Measurements from ENCODE around the gene GNA14. TPM values are rescaled to one million over a fixed set of nuclear protein-coding genes. Genes with fewer than 3 reads are reported as not detected.

The GNA14 gene
- total RNA-seq, 1 donor from 2014 or later = 11.0 TPM

DNA sequence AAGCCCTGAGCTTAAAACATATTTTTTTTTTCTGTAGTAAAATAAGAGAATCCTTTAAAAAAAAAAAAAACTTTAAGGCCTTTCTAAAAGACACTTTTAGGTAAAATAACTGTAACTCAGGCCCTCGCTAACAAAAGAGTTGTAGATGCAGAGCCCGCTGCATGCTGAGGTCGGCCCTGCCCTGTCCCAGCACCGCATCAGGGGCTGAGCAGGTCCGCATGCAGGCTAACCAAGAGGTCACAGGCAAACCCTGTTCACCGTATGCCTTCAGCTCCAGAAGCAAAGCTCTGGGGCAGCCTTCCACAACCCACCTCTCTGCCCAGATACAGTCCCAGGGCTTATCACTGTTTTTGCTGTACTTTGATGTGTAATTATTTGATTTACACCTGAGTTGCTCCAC lies 216.1 kb downstream of the GNA14 start:
- Histone ChIP-seq H3K9me3 (no peaks in the 10 kb centered on the region), H3K27ac (no peak overlapping the region), H3K4me1 (peaks cover 7% of the 10 kb centered on the region), H3K27me3 (no peaks in the 10 kb centered on the region), H3K36me3 (no peaks in the 10 kb centered on the region), H3K4me3 (no peak overlapping the region)
- intact Hi-C loops (cut with DNase I) = loop anchor here (5.0 to 10.0 kb wide), 2 partner anchors 320 to 603 kb away; partner anchors contain the start of gene GNAQ
- TF ChIP-seq POLR2AphosphoS5 (IDR thresholded peaks at IDR 0.05; ENCODE audit: insufficient read depth in 1 of 2, low read depth in 1 of 2) = no peak
- TF ChIP-seq POLR2A (IDR thresholded peaks at IDR 0.05) = no peak
- TF ChIP-seq, protein P1, sequence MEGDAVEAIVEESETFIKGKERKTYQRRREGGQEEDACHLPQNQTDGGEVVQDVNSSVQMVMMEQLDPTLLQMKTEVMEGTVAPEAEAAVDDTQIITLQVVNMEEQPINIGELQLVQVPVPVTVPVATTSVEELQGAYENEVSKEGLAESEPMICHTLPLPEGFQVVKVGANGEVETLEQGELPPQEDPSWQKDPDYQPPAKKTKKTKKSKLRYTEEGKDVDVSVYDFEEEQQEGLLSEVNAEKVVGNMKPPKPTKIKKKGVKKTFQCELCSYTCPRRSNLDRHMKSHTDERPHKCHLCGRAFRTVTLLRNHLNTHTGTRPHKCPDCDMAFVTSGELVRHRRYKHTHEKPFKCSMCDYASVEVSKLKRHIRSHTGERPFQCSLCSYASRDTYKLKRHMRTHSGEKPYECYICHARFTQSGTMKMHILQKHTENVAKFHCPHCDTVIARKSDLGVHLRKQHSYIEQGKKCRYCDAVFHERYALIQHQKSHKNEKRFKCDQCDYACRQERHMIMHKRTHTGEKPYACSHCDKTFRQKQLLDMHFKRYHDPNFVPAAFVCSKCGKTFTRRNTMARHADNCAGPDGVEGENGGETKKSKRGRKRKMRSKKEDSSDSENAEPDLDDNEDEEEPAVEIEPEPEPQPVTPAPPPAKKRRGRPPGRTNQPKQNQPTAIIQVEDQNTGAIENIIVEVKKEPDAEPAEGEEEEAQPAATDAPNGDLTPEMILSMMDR (IDR thresholded peaks at IDR 0.05) = no peak
- DNase-seq (ENCODE audit: extremely low spot score in 2 of 2) = no peak

DNA sequence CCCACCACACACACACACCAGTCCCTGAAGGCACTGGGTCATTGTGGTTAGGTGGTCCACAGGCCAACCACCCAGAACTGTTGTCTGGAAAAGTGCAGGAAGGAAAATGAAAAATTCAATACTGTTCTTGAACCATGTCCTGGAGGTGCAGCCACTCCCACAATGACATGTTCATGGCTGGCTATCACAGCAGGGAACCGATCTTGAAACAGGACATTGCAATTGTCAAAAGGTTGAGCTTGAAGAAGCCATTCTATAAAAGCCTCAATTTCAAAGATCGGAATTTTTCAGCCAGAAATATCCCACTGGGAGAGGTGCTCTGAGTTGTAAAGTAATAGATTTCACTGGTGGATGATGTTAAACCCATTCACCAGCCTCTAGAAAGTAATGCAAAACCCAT lies 218.2 kb downstream of the GNA14 start:
- no peaks in the 10 kb centered on the region for H3K27me3 ChIP-seq
- intact Hi-C loops (cut with DNase I) = loop anchor here (5.0 to 10.0 kb wide), 2 partner anchors 322 to 605 kb away; partner anchors contain the start of gene GNAQ
- no peak for DNase-seq (ENCODE audit: extremely low spot score in 2 of 2)

DNA sequence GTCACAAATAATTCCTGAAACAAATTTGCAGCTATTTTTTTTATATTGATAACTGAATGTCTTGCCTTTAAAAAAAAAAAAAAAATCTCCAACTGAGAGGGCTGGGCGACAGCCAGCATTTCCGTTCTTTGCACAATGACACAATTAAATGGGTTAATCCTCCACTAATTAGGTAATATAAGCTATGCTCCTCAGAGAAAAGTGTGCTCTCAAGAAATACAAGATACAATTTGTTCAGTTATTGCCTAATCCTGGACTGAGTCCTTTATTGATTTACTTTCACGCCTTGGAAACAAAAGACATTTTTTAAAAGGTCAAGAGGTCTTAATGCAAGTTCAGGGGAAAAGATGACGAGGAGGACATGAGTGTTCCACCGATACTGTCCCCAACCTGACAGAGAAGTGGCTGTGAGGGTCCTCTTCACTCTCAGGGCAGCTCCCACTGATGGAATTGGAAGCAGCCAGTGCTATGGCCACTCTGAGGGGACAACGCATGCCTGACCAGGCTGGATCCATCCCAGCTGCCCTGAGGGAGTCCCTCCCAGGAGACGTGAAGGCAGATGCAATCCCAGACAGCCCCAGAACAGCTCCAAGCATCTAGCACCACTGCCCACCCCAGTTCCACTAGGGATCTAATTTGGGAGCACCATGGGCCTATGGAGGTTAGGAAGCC lies 220.7 kb downstream of the GNA14 start:
- no peak for TF ChIP-seq POLR2AphosphoS5 (IDR thresholded peaks at IDR 0.05; ENCODE audit: insufficient read depth in 1 of 2, low read depth in 1 of 2)
- no peak for TF ChIP-seq POLR2A (IDR thresholded peaks at IDR 0.05)
- TF ChIP-seq, protein P1 (IDR thresholded peaks at IDR 0.05) = no peak
- Histone ChIP-seq H3K9me3 (no peaks in the 10 kb centered on the region), H3K36me3 (peaks cover 0 to 7% of the 10 kb centered on the region in 2 donors), H3K4me1 (no peaks in the 10 kb centered on the region), H3K4me3 (no peak overlapping the region), H3K27me3 (no peaks in the 10 kb centered on the region), H3K27ac (no peak overlapping the region)
- intact Hi-C loops (cut with DNase I) = no loop called here
- DNase-seq (ENCODE audit: extremely low spot score in 2 of 2) = no peak

More for the DNA sequence above, 218.2 kb downstream of the GNA14 start:
- Histone ChIP-seq H3K9me3 (no peaks in the 10 kb centered on the region), H3K4me1 (peaks cover 7% of the 10 kb centered on the region), H3K4me3 (no peak overlapping the region), H3K36me3 (peaks cover 0 to 6% of the 10 kb centered on the region in 2 donors), H3K27ac (no peak overlapping the region)
- TF ChIP-seq POLR2A (IDR thresholded peaks at IDR 0.05) = no peak
- TF ChIP-seq, protein P1 (IDR thresholded peaks at IDR 0.05) = no peak
- TF ChIP-seq POLR2AphosphoS5 (IDR thresholded peaks at IDR 0.05; ENCODE audit: insufficient read depth in 1 of 2, low read depth in 1 of 2) = no peak

DNA sequence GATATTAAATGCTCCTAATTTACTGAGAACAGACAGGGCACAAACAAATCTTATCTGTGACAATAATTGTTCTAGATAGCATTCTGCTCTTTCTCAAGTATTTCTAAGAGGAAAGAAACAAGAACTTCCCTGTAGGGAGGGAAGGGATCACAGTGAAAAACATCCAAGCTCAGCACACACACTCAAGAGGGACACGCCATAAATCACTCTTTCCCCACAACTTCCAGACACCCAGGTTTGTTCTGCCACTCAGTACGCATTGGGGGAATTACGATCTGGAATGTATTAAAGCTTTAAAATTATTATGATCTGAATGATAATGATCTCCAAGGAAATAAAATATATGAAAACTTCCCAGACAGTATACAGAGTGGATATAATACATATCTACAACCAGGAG lies 221.4 kb downstream of the GNA14 start:
- no peak overlapping the region for H3K27ac ChIP-seq
- peaks cover 0 to 7% of the 10 kb centered on the region in 2 donors for H3K36me3 ChIP-seq
- H3K9me3 ChIP-seq = no peaks in the 10 kb centered on the region
- H3K4me3 ChIP-seq = no peak overlapping the region
- no peaks in the 10 kb centered on the region for H3K27me3 ChIP-seq
- H3K4me1 ChIP-seq = no peaks in the 10 kb centered on the region
- no peak for TF ChIP-seq POLR2AphosphoS5 (IDR thresholded peaks at IDR 0.05; ENCODE audit: insufficient read depth in 1 of 2, low read depth in 1 of 2)
- TF ChIP-seq, protein P1 (IDR thresholded peaks at IDR 0.05) = no peak
- TF ChIP-seq POLR2A (IDR thresholded peaks at IDR 0.05) = no peak
- intact Hi-C loops (cut with DNase I) = no loop called here
- no peak for DNase-seq (ENCODE audit: extremely low spot score in 2 of 2)

DNA sequence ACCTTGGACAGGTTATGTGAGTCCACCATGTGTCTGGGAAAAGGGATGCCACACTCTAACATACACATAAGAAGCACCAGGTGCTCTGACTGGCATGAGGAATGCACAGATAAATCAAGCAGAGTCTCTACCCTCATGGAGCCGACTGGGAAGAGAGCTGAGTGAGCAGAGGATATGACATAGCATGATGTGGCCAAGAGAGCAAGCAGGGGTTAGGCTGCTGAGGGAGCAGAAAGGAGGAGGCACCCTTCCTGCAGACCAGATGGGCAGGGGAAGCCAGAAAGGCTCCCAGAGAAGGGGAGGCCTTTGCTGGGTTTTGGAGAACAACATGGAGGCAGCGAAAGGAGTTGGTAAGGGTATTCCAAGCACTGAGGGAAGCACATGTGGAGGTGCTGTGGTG lies 223.1 kb downstream of the GNA14 start:
- no peak for DNase-seq (ENCODE audit: extremely low spot score in 2 of 2)
- H3K9me3 ChIP-seq = no peaks in the 10 kb centered on the region
- no peaks in the 10 kb centered on the region for H3K27me3 ChIP-seq
- intact Hi-C loops (cut with DNase I) = no loop called here
- no peak for TF ChIP-seq POLR2AphosphoS5 (IDR thresholded peaks at IDR 0.05; ENCODE audit: insufficient read depth in 1 of 2, low read depth in 1 of 2)
- peaks cover 0 to 7% of the 10 kb centered on the region in 2 donors for H3K36me3 ChIP-seq
- no peak overlapping the region for H3K27ac ChIP-seq
- no peak overlapping the region for H3K4me3 ChIP-seq
- no peaks in the 10 kb centered on the region for H3K4me1 ChIP-seq
